ENCODE measurements around the gene GPR37.
A peak's percentile ranks its signal among the peaks of the same experiment; 100 is the strongest.

Gene GPR37

DNA sequence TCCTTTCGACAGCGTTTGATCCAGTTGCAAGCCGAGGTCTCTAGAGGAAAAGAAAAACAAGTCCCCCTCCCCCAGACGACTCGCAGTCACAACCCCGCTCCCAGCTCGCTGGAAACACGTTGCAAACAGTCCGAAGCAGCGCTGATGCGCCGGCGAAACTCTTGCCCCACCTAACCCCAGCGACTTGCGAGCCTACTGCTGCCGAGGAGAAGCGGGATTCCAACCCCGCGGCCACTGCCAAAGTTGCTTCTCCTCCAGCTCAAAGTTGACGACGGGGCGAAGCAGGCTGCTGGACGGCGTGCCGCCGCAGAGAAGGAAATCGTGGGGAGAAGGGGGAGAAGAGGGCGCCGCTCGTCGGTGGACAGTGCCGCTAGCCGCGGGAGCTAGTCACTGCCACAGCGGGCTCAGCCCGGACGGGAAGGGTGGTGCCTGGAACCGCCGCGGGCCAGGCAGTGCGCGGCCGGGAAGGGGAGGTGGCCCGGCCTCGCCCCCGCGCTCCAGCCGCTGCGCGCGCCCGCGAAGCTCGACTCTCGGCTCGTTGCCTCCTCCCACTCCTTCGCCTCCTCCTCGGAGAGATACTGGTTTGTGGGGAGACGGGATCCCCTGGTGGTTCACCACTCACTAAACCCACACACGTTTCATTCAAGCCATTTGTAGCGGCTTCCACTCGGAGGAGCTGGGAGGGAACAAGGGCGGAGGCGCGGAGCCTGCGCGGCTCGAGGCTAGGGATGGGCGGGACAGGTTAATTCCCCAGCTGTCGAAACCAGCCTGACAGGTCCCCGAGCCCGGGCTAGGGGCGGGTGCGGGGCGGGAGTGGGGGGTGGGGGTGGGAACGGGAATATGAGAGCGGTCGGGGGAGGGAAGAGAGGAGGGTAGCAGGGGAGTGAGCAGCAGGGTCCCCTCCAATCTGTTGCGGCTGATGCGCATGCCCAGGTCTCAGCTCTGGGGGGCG is at the start of gene GPR37:
Gene GPR37 (minus strand): TSS at position 392 of the 952 bp plus-strand sequence. CDS start 816 bp downstream, outside the sequence.
- DNase-seq: peak in 1 of 2 experiments; percentile 70

- peak in 1 of 2 experiments; percentile 2 for DNase-seq
Observed at GRCh38 chr7:124813994-124814798, 48.6 kb upstream of the GPR37 start.

GRCh38 chr7:124812764-124813163 is 47.2 kb upstream of the GPR37 start:
- DNase-seq: no peak

DNA sequence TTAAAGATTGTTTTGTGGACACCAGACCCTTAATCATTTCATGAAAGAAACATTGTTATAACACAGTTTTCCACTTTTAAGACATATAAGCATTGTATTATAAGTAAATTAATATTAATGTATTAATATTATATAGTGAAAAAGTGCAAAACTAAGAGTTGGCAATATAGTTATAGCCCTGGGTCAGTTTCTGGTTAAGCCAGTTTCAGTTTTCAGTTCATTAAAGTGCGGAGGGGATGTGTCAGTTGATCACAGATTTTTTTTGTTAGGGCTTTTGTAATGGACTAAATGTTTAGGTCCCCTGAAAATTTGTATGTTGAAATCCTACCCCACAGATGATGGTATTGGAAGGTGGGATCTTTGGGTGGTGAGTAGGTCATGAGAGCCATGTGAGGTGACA is 45.7 kb upstream of the GPR37 start:
- DNase-seq: no peak

DNA sequence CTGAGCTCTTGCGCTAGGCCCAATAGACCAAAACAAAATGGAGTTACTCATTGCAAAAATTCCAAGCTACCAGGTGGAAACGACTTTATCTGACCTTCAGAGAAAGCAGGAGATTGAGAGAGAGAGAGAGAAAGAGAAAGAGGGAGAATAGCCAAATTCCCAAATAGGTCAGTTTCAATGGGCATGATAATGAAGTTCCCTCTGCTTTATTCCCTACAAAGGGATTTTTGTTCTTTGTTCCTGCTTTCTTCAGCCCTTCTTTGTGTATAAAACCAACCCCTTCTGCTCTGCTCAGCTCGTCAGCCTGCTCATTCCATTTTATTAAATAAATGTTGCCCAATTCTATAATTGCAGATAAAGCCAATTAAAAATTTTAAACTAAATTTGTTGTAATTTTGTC is 45.0 kb upstream of the GPR37 start:
- DNase-seq: no peak

- no peak for DNase-seq
Observed at GRCh38 chr7:124808206-124808605, 42.6 kb upstream of the GPR37 start.

DNA sequence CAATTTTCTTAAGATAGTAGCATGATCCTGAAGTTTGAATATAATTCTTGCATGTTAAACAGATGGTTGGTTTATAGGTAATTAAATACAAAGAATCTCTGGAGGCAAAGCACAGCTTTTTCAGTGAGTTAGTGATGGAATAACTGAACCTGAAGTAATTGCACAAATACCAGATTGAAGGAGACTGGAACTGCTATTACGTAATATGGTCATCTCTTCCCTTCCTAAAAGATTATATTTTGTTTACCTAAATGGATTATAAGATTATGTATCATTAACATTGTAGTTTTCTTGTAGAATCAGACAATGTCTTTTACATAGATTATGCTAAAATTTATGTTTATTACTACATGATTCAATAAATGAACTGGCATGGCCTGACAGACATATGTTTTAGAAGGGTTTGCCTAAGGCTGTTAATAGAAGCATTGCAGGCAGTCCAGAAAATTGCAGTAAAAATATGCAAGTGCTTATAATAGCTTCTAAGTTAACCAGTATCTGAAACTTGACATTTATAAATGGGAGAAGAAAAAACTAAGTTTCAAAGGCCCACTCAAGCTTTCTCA is 35.8 kb upstream of the GPR37 start:
- peak in 1 of 2 experiments; percentile 55 for DNase-seq

DNA sequence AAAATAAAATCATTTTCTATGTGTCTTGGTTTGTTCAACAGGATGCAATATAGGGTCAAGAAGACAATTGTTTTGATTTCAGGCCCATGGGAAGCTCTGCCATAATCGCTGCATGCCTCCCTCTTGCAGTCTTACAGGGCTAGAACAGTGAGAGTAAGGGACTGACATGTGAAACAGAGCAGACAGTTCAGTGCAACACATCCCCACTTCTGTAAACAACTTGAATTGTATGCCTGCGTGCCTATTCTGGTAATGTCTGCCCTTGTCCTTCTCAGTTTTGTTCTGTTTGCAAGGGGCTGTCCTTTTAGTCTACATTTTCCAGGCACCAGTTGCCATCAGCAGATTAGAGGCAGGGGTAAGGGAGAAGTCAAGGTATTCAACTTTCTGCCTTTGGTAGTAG is 34.8 kb upstream of the GPR37 start:
- no peak for DNase-seq

DNA sequence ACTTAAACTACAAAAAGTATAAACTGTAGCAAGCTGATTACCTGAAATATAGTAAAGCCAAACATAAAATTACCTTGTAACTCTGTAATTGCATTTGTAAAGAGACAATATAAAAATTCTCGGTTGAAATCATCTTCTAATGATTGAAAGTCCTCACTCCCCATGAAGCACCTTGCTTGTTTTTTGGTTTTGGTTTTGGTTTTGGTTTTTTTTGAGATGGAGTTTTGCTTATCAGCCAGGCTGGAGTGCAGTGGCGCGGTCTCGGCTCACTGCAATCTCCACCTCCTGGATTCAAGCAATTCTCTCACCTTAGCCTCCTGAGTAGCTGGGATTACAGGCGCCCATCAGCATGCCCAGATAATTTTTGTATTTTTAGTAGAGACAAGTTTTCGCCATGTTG is 33.9 kb upstream of the GPR37 start:
- DNase-seq: no peak

DNA sequence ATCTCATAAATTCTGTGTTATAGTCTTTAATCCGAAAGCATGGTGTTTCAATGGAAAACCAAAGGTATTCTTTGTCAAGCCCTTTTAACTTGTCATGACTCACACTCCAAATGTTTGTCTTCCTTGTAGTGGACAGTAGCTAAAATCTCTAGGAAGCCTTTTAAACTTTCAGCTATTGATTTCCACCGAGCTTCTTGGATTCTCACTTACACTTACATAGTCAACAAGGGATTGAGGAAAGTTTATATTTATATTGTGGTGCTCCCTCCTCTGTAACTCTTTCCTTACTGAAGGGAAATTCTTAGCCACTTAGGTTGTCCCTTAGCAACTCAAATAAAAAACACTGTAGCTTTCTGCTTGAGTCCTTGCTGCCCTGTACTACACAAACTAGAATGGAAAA is 31.2 kb upstream of the GPR37 start:
- DNase-seq: no peak

GRCh38 chr7:124792696-124793095 is 27.1 kb upstream of the GPR37 start:
- no peak for DNase-seq

GRCh38 chr7:124792002-124792401 is 26.4 kb upstream of the GPR37 start:
- DNase-seq: no peak

DNA sequence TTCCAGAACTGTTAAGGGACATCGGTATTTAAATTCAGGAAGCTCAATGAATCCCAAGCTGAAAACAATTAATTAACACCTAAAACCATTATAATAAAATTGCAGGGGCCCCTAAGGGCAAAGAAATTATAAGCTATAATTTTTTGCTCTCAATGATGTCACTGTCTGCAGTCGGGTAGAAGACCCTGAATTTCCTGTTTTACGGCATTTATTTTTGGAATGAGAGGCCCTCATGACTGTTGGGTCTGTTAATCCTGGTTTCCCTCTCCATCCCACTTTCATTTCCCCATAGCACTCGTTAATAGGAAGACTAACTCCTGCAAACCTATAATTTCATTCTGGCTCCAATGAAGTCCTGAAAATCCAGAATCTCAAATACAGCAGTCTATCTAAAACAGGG is 25.8 kb upstream of the GPR37 start:
- no peak for DNase-seq

- no peak for DNase-seq
Observed at GRCh38 chr7:124790645-124791044, 25.1 kb upstream of the GPR37 start.

GRCh38 chr7:124785994-124786393 is 20.4 kb upstream of the GPR37 start:
- no peak for DNase-seq

DNA sequence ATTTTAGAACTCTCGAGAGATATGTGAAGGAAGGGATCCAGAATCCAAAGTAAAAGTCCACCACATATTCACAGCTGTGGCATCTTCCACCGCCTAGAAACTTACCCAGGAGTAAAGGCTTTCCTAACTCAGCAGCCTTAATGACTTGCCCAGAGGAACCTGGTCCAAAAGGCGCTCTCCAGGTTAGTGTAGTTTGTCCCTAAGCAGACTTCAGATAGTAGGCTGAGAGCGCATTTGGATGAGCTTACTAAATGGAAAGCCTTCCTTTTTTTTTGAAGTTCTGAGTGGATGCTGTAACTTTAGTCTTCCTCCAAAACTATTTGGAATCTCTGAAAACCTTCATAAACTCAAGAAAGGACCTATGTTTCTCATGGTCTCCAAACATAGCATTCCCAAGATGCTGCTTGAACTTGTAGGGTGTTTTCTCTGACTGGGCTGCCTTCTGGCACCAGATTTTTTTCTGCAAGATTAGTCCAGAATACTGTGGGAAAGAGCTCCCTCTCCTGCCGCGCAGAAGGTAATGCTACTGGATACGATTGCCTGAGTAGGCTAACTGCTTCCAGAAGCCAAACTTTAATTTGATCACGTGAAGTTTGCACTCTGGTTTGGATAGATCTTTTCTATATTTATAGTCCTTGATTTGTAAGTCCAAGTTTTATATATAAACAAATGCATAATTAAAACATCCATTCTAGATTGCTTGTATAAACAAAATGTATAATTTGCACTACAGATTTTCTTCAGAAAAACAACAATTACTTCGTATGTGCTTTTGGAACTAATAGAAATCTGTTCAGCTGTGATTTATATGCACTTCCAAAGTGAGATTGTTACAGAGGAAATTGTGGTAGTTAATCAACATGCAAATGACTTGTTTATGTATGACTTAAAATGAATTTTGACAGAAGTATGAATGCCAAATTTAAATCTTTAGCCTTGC is 19.6 kb upstream of the GPR37 start:
- peak; percentile 29 to 67 for DNase-seq

DNA sequence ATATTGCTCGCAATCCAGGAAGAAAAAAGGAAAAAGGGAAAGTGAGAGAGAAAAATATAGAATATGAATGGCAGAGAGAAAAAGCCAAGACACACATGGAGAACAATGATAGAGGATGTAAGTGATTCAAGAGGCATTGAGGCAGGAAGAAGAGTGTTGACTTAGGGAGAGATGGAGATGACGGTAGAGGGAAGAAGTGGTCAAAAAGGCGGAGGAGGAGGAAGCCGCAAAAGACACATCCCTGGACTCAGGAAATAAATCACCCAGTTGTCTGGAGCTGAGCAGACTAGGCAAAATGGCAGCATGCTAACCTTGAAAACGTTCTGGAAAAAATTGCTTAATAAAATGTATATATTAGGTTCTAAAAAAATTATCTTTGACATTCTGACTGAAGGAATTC is 17.7 kb upstream of the GPR37 start:
- no peak for DNase-seq

GRCh38 chr7:124781907-124782734 is 16.5 kb upstream of the GPR37 start:
- DNase-seq: no peak

GRCh38 chr7:124781418-124781817 is 15.8 kb upstream of the GPR37 start:
- DNase-seq: no peak

DNA sequence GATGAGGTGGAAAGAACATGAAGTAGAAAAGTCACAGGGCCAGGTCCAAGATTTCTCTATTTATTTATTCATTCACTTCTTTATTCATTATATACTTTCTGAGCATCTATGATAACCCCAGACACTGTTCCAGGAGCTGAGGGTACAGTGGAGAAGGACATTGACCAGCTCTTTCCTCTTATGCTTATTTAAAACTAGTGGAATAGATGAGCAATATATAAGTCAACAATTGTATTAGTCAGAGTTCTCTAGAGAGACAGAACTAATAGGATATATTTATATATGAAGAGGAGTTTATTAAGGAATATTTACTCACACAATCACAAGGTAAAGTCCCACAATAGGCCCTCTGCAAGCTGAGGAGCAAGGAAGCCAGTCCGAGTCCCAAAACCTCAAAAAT is 15.0 kb upstream of the GPR37 start:
- DNase-seq: no peak

DNA sequence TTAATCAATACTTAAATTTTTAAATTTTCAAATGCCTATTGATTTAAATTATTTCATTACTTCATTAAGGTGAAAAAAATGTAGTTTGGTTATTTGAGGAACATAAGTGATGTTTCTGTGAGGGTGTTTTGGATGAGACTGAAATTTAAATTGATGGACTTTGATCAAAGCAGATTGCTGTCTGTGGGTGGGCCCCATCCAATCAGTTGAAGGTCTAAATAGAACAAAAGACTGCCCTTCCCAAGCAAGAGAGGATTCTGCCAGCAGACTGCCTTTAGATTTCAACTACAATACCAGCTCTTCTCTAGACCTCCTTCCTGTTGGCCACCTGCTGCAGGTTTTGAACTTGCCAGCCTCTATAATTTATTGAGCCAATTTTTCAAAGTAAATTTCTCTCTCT is 14.5 kb upstream of the GPR37 start:
- no peak for DNase-seq
